ENCODE measurements around the gene PTH2R. TPM values are rescaled to one million over a fixed set of nuclear protein-coding genes. Genes with fewer than 3 reads are reported as not detected.

The PTH2R gene
- total RNA-seq, 1 experiment from 2014 or later = 0.12 TPM

DNA sequence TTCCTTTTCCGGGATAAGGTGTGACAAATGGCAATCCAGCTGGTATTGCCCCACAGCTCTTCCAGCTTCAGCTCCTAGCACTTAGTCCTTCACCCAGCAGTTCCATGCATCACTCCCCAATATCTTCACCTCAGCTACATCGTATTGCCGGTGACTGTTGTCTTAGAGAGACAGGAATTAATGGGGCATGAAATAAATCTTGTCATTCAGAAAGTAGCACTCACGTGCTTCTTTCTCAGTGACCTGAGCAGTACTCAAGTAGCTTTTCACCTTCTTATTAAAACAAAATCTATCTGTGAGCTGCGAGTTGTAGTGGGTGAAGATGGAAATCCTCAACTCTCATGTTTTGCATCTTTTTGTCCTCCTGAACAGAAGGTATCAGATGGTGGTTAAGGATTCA, 72.8 kb downstream of the PTH2R start:
- Histone ChIP-seq H3K9ac (ENCODE audit: low read length) (no peak overlapping the region), H3K4me1 (ENCODE audit: control insufficient read depth in 1 of 2, insufficient read depth in 2 of 2, low read length in 2 of 2) (no peaks in the 10 kb centered on the region), H3K4me2 (ENCODE audit: low read length) (no peak overlapping the region), H3K36me3 (ENCODE audit: control insufficient read depth in 1 of 2, insufficient read depth in 2 of 2, low read length in 2 of 2) (no peaks in the 10 kb centered on the region), H3K27ac (ENCODE audit: low read depth, low read length) (no peak overlapping the region), H3K9me3 (ENCODE audit: control insufficient read depth in 1 of 2, insufficient read depth in 1 of 2, low read depth in 1 of 2, low read length in 2 of 2) (no peaks in the 10 kb centered on the region), H3K27me3 (ENCODE audit: insufficient read depth, low read length) (no peaks in the 10 kb centered on the region), H3K9me2 (ENCODE audit: insufficient read depth) (no peaks in the 10 kb centered on the region), H3K4me3 (replicated peaks in 1 of 2; ENCODE audit: low read depth in 1 of 2, low read length in 2 of 2) (no peak overlapping the region), H4K20me1 (ENCODE audit: insufficient read depth) (no peaks in the 10 kb centered on the region), H2AFZ (ENCODE audit: low read depth, low read length, poor library complexity, severe bottlenecking) (no peak overlapping the region), H3K79me2 (ENCODE audit: insufficient read depth, low read length) (no peaks in the 10 kb centered on the region)
- ATAC-seq (no peak), DNase-seq (ENCODE audit: low read depth, low spot score) (no peak)
- CTCF ChIA-PET = interaction anchor here (1.7 kb wide), 1 partner anchor 12 kb away, joined by 3 read pairs; no protein-coding TSS in a partner anchor
- BruUV-seq (replicated peaks) = no TSS peak
- intact Hi-C loops (cut with micrococcal nuclease) = no loop called here
- POLR2A ChIA-PET = no interaction called here
- RAD21 ChIA-PET (ENCODE audit: low non-redundant PET in 1 of 2, low total read pairs in 2 of 2, uncharacterized antibody in 2 of 2, unreplicated experiment in 2 of 2) = no interaction called here
- TF ChIP-seq EZH2 (IDR thresholded peaks at IDR 0.05) (no peak), TCF7L2 (IDR thresholded peaks at IDR 0.05; ENCODE audit: borderline replicate concordance, extremely low read depth, insufficient read depth, insufficient read length) (no peak), EZH2phosphoT487 (IDR thresholded peaks at IDR 0.05; ENCODE audit: borderline replicate concordance) (no peak), EGR1 (IDR thresholded peaks at IDR 0.05; ENCODE audit: low read depth) (no peak), SP1 (IDR thresholded peaks at IDR 0.05; ENCODE audit: low read depth) (no peak), ZFX (IDR thresholded peaks at IDR 0.05) (no peak), YY1 (IDR thresholded peaks at IDR 0.05; ENCODE audit: extremely low read depth, insufficient replicate concordance, low read depth, low read length) (no peak), SRF (IDR thresholded peaks at IDR 0.05; ENCODE audit: low read depth) (no peak), FOSL1 (IDR thresholded peaks at IDR 0.05; ENCODE audit: low read depth) (no peak), ELF1 (IDR thresholded peaks at IDR 0.05; ENCODE audit: borderline replicate concordance, low read depth) (no peak), SIN3A (IDR thresholded peaks at IDR 0.05; ENCODE audit: low read depth) (no peak)
- TF ChIP-seq, protein P1, sequence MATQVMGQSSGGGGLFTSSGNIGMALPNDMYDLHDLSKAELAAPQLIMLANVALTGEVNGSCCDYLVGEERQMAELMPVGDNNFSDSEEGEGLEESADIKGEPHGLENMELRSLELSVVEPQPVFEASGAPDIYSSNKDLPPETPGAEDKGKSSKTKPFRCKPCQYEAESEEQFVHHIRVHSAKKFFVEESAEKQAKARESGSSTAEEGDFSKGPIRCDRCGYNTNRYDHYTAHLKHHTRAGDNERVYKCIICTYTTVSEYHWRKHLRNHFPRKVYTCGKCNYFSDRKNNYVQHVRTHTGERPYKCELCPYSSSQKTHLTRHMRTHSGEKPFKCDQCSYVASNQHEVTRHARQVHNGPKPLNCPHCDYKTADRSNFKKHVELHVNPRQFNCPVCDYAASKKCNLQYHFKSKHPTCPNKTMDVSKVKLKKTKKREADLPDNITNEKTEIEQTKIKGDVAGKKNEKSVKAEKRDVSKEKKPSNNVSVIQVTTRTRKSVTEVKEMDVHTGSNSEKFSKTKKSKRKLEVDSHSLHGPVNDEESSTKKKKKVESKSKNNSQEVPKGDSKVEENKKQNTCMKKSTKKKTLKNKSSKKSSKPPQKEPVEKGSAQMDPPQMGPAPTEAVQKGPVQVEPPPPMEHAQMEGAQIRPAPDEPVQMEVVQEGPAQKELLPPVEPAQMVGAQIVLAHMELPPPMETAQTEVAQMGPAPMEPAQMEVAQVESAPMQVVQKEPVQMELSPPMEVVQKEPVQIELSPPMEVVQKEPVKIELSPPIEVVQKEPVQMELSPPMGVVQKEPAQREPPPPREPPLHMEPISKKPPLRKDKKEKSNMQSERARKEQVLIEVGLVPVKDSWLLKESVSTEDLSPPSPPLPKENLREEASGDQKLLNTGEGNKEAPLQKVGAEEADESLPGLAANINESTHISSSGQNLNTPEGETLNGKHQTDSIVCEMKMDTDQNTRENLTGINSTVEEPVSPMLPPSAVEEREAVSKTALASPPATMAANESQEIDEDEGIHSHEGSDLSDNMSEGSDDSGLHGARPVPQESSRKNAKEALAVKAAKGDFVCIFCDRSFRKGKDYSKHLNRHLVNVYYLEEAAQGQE (IDR thresholded peaks at IDR 0.05; ENCODE audit: low read depth) = no peak
- TF ChIP-seq, protein P2, sequence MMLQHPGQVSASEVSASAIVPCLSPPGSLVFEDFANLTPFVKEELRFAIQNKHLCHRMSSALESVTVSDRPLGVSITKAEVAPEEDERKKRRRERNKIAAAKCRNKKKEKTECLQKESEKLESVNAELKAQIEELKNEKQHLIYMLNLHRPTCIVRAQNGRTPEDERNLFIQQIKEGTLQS (IDR thresholded peaks at IDR 0.05) = no peak
- TF ChIP-seq, protein P3, sequence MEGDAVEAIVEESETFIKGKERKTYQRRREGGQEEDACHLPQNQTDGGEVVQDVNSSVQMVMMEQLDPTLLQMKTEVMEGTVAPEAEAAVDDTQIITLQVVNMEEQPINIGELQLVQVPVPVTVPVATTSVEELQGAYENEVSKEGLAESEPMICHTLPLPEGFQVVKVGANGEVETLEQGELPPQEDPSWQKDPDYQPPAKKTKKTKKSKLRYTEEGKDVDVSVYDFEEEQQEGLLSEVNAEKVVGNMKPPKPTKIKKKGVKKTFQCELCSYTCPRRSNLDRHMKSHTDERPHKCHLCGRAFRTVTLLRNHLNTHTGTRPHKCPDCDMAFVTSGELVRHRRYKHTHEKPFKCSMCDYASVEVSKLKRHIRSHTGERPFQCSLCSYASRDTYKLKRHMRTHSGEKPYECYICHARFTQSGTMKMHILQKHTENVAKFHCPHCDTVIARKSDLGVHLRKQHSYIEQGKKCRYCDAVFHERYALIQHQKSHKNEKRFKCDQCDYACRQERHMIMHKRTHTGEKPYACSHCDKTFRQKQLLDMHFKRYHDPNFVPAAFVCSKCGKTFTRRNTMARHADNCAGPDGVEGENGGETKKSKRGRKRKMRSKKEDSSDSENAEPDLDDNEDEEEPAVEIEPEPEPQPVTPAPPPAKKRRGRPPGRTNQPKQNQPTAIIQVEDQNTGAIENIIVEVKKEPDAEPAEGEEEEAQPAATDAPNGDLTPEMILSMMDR (IDR thresholded peaks at IDR 0.05 in 2 of 3, conservative IDR thresholded peaks at IDR 0.05 in 1 of 3; ENCODE audit: borderline replicate concordance in 1 of 3, insufficient read depth in 1 of 3, low read depth in 2 of 3, low read length in 2 of 3) = no peak
- TF ChIP-seq, protein P4, sequence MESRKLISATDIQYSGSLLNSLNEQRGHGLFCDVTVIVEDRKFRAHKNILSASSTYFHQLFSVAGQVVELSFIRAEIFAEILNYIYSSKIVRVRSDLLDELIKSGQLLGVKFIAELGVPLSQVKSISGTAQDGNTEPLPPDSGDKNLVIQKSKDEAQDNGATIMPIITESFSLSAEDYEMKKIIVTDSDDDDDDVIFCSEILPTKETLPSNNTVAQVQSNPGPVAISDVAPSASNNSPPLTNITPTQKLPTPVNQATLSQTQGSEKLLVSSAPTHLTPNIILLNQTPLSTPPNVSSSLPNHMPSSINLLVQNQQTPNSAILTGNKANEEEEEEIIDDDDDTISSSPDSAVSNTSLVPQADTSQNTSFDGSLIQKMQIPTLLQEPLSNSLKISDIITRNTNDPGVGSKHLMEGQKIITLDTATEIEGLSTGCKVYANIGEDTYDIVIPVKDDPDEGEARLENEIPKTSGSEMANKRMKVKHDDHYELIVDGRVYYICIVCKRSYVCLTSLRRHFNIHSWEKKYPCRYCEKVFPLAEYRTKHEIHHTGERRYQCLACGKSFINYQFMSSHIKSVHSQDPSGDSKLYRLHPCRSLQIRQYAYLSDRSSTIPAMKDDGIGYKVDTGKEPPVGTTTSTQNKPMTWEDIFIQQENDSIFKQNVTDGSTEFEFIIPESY (IDR thresholded peaks at IDR 0.05; ENCODE audit: extremely low read depth, insufficient replicate concordance, low read length) = no peak

All from HCT116 (cell line).